Naive thymus-derived CD4-positive, alpha-beta T cell (primary cell): ENCODE data around the gene HDLBP. TPM values are rescaled to one million over a fixed set of nuclear protein-coding genes. Genes with fewer than 3 reads are reported as not detected.

ENCODE experiments used
- ATAC-seq: fragments of 150-1000 bp; cut with Tn5 transposase; 2 replicates; pipeline ENCODE4 v1.10.0; 2021; ENCODE audit warnings: mild to moderate bottlenecking, moderate library complexity
- CTCF ChIA-PET: fragments of 350-600 bp; sonication (Branson Sonifier 250); formaldehyde crosslinking; loops from one replicate; lab custom pipeline; 2021; ENCODE audit warnings: antibody characterized with exemption; lab: Charles Lee
- POLR2A ChIA-PET: fragments of 350-600 bp; sonication (Branson Sonifier 250); formaldehyde crosslinking; loops from one replicate; lab custom pipeline; 2021; ENCODE audit warnings: antibody characterized with exemption, inconsistent platforms; lab: Charles Lee
- DNase-seq, 9 donors: peaks; one replicate each; pipeline versions ENCODE4 v3.0.0 to v3.0.0-alpha.2; 2020 to 2022; ENCODE audit warnings: mixed read lengths in 1 of 9
- H3K27ac ChIP-seq: one replicate; pipeline ENCODE4 v1.7.0; 2013; ENCODE audit warnings: mild to moderate bottlenecking, low read depth, low read length, moderate library complexity
- H3K27me3 ChIP-seq, 2 donors: one replicate each; pipeline ENCODE4 v1.7.0; 2013; ENCODE audit warnings: low read length in 2 of 2, mild to moderate bottlenecking in 2 of 2, moderate library complexity in 2 of 2; ENCODE audit not compliant: control insufficient read depth in 2 of 2, insufficient read depth in 2 of 2
- H3K36me3 ChIP-seq, 3 experiments: 1 replicate in 2 of 3; 2 replicates in 1 of 3; pipeline ENCODE4 v1.7.0; 2013; ENCODE audit warnings: low read length in 3 of 3, mild to moderate bottlenecking in 3 of 3, moderate library complexity in 1 of 3; ENCODE audit not compliant: insufficient read depth in 3 of 3, control insufficient read depth in 2 of 3
- H3K4me1 ChIP-seq, 2 donors: one replicate each; pipeline ENCODE4 v1.7.0; 2013; ENCODE audit warnings: low read length in 2 of 2, mild to moderate bottlenecking in 2 of 2, moderate library complexity in 1 of 2; ENCODE audit not compliant: control insufficient read depth in 2 of 2, insufficient read depth in 2 of 2
- H3K4me3 ChIP-seq: 2 replicates; pipeline ENCODE4 v1.7.0; 2013; ENCODE audit warnings: mild to moderate bottlenecking, low read length
- H3K9me3 ChIP-seq, 3 experiments: 1 replicate in 2 of 3; 2 replicates in 1 of 3; pipeline ENCODE4 v1.7.0; 2013; ENCODE audit warnings: low read length in 3 of 3; ENCODE audit not compliant: control insufficient read depth in 2 of 3
- H3K27ac Mint-ChIP-seq, 9 donors: one replicate each; pipeline ENCODE4 v1.8.0; 2020 to 2022; ENCODE audit warnings: mixed read lengths in 9 of 9, mild to moderate bottlenecking in 8 of 9, moderate library complexity in 5 of 9, inconsistent platforms in 2 of 9
- H3K27me3 Mint-ChIP-seq, 5 donors: one replicate each; pipeline ENCODE4 v1.8.0; 2021 to 2022; ENCODE audit warnings: mixed read lengths in 5 of 5, mild to moderate bottlenecking in 1 of 5
- H3K36me3 Mint-ChIP-seq, 5 donors: one replicate each; pipeline ENCODE4 v1.8.0; 2020 to 2022; ENCODE audit warnings: mixed read lengths in 5 of 5, mild to moderate bottlenecking in 3 of 5, inconsistent platforms in 1 of 5
- H3K4me1 Mint-ChIP-seq, 7 donors: one replicate each; pipeline ENCODE4 v1.8.0; 2020 to 2022; ENCODE audit warnings: mixed read lengths in 7 of 7, mild to moderate bottlenecking in 3 of 7, inconsistent platforms in 1 of 7
- H3K4me3 Mint-ChIP-seq, 10 donors: one replicate each; pipeline ENCODE4 v1.8.0; 2020 to 2022; ENCODE audit warnings: mild to moderate bottlenecking in 10 of 10, mixed read lengths in 10 of 10, moderate library complexity in 6 of 10, inconsistent platforms in 2 of 10
- H3K9me3 Mint-ChIP-seq, 11 donors: one replicate each; pipeline ENCODE4 v1.8.0; 2020 to 2022; ENCODE audit warnings: mixed read lengths in 11 of 11, mild to moderate bottlenecking in 4 of 11, inconsistent platforms in 1 of 11, moderate library complexity in 1 of 11
- intact Hi-C, 2 donors: fragments of 100-400 bp; cut with micrococcal nuclease; formaldehyde crosslinking; loops; one replicate each; pipeline ENCODE4 v1.15.1; 2023
- polyA plus RNA-seq, 2 donors: library from polyadenylated mRNA; unstranded; fragments of 300-500 nt; fragmentation: Illumina TruSeq; gene quantifications; one replicate each; pipeline ENCODE4 v1.2.3, GENCODE V29; 2021
- total RNA-seq, 6 experiments: library from RNA in 5 of 6; stranded (reverse) in 5 of 6; gene quantifications; 1 replicate in 5 of 6; 2 replicates in 1 of 6; pipeline ENCODE4 v1.2.3 and lab custom pipeline; 2021 to 2026

The HDLBP gene
- total and polyA plus RNA-seq, 7 experiments from 2014 or later = 42.8 to 231 (median 153) TPM

GRCh38 chr2:241258505-241259280 lies 56.8 kb downstream of the HDLBP start:
- ChIA-PET CTCF (no interaction called here), POLR2A (no interaction called here)
- no peaks in the 10 kb centered on the region for H3K27me3 Mint-ChIP-seq
- peaks cover 0 to 13% (median 6%) of the 10 kb centered on the region in 7 donors for H3K4me1 Mint-ChIP-seq
- H3K4me3 Mint-ChIP-seq = no peak overlapping the region
- no peaks in the 10 kb centered on the region for H3K4me1 ChIP-seq
- ATAC-seq = no peak
- intact Hi-C loops = no loop called here
- H3K27me3 ChIP-seq = no peaks in the 10 kb centered on the region
- DNase-seq = no peak
- peak overlapping the region in 1 of 9 donors; percentile 9 for H3K27ac Mint-ChIP-seq
- no peaks in the 10 kb centered on the region for H3K9me3 ChIP-seq
- peaks cover 33 to 65% (median 36%) of the 10 kb centered on the region in 5 donors for H3K36me3 Mint-ChIP-seq
- H3K9me3 Mint-ChIP-seq = no peaks in the 10 kb centered on the region
- no peak overlapping the region for H3K27ac ChIP-seq
- H3K4me3 ChIP-seq = no peak overlapping the region
- H3K36me3 ChIP-seq = peaks cover 21 to 79% (median 30%) of the 10 kb centered on the region in 3 experiments

- H3K36me3 ChIP-seq = peaks cover 16 to 79% (median 33%) of the 10 kb centered on the region in 3 experiments
- no peaks in the 10 kb centered on the region for H3K27me3 ChIP-seq
- intact Hi-C loops = loop anchor here in 1 of 2 donors (2.0 kb wide), 1 partner anchor 43 kb away; no protein-coding TSS in a partner anchor
- H3K36me3 Mint-ChIP-seq = peaks cover 32 to 63% (median 33%) of the 10 kb centered on the region in 5 donors
- ATAC-seq (no peak), DNase-seq (no peak)
- CTCF ChIA-PET = interaction anchor here (0.6 to 0.8 kb wide), 2 partner anchors 114 to 452 kb away, joined by 3 read pairs; no protein-coding TSS in a partner anchor
- no peak overlapping the region for H3K27ac Mint-ChIP-seq
- no peaks in the 10 kb centered on the region for H3K27me3 Mint-ChIP-seq
- H3K4me3 ChIP-seq = no peak overlapping the region
- POLR2A ChIA-PET = no interaction called here
- H3K9me3 ChIP-seq = no peaks in the 10 kb centered on the region
- no peaks in the 10 kb centered on the region for H3K9me3 Mint-ChIP-seq
- H3K4me3 Mint-ChIP-seq = peak overlapping the region in 1 of 10 donors; percentile 42
- no peaks in the 10 kb centered on the region for H3K4me1 ChIP-seq
- H3K27ac ChIP-seq = no peak overlapping the region
- peaks cover 0 to 7% (median 4%) of the 10 kb centered on the region in 7 donors for H3K4me1 Mint-ChIP-seq
Observed at GRCh38 chr2:241257419-241258032, 57.9 kb downstream of the HDLBP start.

GRCh38 chr2:241256168-241256545 lies 59.3 kb downstream of the HDLBP start:
- Histone ChIP-seq H3K27me3 (no peaks in the 10 kb centered on the region), H3K9me3 (no peaks in the 10 kb centered on the region), H3K27ac (no peak overlapping the region), H3K36me3 (peaks cover 16 to 79% (median 29%) of the 10 kb centered on the region in 3 experiments), H3K4me3 (no peak overlapping the region), H3K4me1 (no peaks in the 10 kb centered on the region)
- Mint-ChIP-seq H3K4me3 (no peak overlapping the region), H3K27ac (no peak overlapping the region), H3K36me3 (peaks cover 22 to 66% (median 29%) of the 10 kb centered on the region in 5 donors), H3K27me3 (no peaks in the 10 kb centered on the region), H3K4me1 (peaks cover 0 to 7% (median 0%) of the 10 kb centered on the region in 7 donors), H3K9me3 (no peaks in the 10 kb centered on the region)
- ATAC-seq = no peak
- ChIA-PET POLR2A (no interaction called here), CTCF (no interaction called here)
- intact Hi-C loops = loop anchor here in 1 of 2 donors (2.0 kb wide), 1 partner anchor 45 kb away; no protein-coding TSS in a partner anchor
- no peak for DNase-seq

GRCh38 chr2:241255542-241256167 lies 59.8 kb downstream of the HDLBP start:
- no peak overlapping the region for H3K27ac ChIP-seq
- Mint-ChIP-seq H3K27me3 (no peaks in the 10 kb centered on the region), H3K27ac (no peak overlapping the region), H3K4me1 (peaks cover 0 to 7% (median 0%) of the 10 kb centered on the region in 7 donors), H3K9me3 (no peaks in the 10 kb centered on the region), H3K4me3 (no peak overlapping the region), H3K36me3 (peaks cover 21 to 65% (median 28%) of the 10 kb centered on the region in 5 donors)
- DNase-seq (no peak), ATAC-seq (no peak)
- H3K4me1 ChIP-seq = no peaks in the 10 kb centered on the region
- POLR2A ChIA-PET = no interaction called here
- no peaks in the 10 kb centered on the region for H3K9me3 ChIP-seq
- H3K36me3 ChIP-seq = peaks cover 16 to 79% (median 28%) of the 10 kb centered on the region in 3 experiments
- CTCF ChIA-PET = no interaction called here
- no peaks in the 10 kb centered on the region for H3K27me3 ChIP-seq
- intact Hi-C loops = loop anchor here in 1 of 2 donors (2.0 kb wide), 1 partner anchor 45 kb away; no protein-coding TSS in a partner anchor
- no peak overlapping the region for H3K4me3 ChIP-seq

GRCh38 chr2:241254904-241255351 lies 60.5 kb downstream of the HDLBP start:
- ATAC-seq (no peak), DNase-seq (no peak)
- Histone ChIP-seq H3K36me3 (peaks cover 16 to 79% (median 30%) of the 10 kb centered on the region in 3 experiments), H3K4me1 (no peaks in the 10 kb centered on the region), H3K4me3 (no peak overlapping the region), H3K27me3 (no peaks in the 10 kb centered on the region), H3K9me3 (no peaks in the 10 kb centered on the region), H3K27ac (no peak overlapping the region)
- Mint-ChIP-seq H3K27ac (peak overlapping the region in 3 of 9 donors; percentile 46 to 64 (median 49)), H3K27me3 (no peaks in the 10 kb centered on the region), H3K4me3 (no peak overlapping the region), H3K36me3 (peaks cover 18 to 60% (median 28%) of the 10 kb centered on the region in 5 donors), H3K9me3 (no peaks in the 10 kb centered on the region), H3K4me1 (peaks cover 0 to 7% (median 0%) of the 10 kb centered on the region in 7 donors)
- ChIA-PET CTCF (no interaction called here), POLR2A (no interaction called here)
- intact Hi-C loops = no loop called here

- H3K9me3 ChIP-seq = no peaks in the 10 kb centered on the region
- ChIA-PET POLR2A (no interaction called here), CTCF (interaction anchor here (0.9 kb wide), 1 partner anchor 35 kb away, joined by 3 read pairs; no protein-coding TSS in a partner anchor)
- H3K4me1 ChIP-seq = no peaks in the 10 kb centered on the region
- peaks cover 28 to 88% (median 43%) of the 10 kb centered on the region in 3 experiments for H3K36me3 ChIP-seq
- Mint-ChIP-seq H3K27me3 (no peaks in the 10 kb centered on the region), H3K4me3 (no peak overlapping the region), H3K36me3 (peaks cover 22 to 76% (median 30%) of the 10 kb centered on the region in 5 donors), H3K27ac (no peak overlapping the region), H3K9me3 (no peaks in the 10 kb centered on the region), H3K4me1 (peaks cover 0 to 3% (median 0%) of the 10 kb centered on the region in 7 donors)
- no peaks in the 10 kb centered on the region for H3K27me3 ChIP-seq
- DNase-seq = no peak
- no peak overlapping the region for H3K27ac ChIP-seq
- no peak overlapping the region for H3K4me3 ChIP-seq
- intact Hi-C loops = no loop called here
- no peak for ATAC-seq
Observed at GRCh38 chr2:241252778-241253475, 62.5 kb downstream of the HDLBP start.
